ENCODE data around the gene PIP4K2C. TPM values are rescaled to one million over a fixed set of nuclear protein-coding genes. Genes with fewer than 3 reads are reported as not detected.

Gene PIP4K2C
- total RNA-seq (2013; cell fraction: nucleolus; rRNA removed): 11.2 and 12.1 TPM in 2 replicates
- total RNA-seq (2014; rRNA removed) (13.1 and 15.0 TPM in 2 replicates), total RNA-seq (2014; rRNA removed; fragmentation: Illumina TruSeq; extraction: Trizol) (9.5 and 10.6 TPM in 2 replicates), total RNA-seq (2021) (19.0 and 20.9 TPM in 2 replicates), polyA plus RNA-seq (2011; rRNA removed) (19.2 and 23.7 TPM in 2 replicates), polyA plus RNA-seq (2014; fragmentation: Illumina TruSeq; extraction: Trizol) (25.1 and 34.2 TPM in 2 replicates), polyA plus RNA-seq (2014; fragmentation: Nextera tagmentation; extraction: Ambion mirVana) (1 to 10 TPM; 4.8 to 6.0 TPM), polyA plus RNA-seq (2014; rRNA removed) (13.9 and 18.4 TPM in 2 replicates), polyA plus RNA-seq (2016; fragmentation: Nextera tagmentation; extraction: Ambion mirVana) (10 to 100 TPM; 13.3 to 16.5 TPM), polyA minus RNA-seq (2011; rRNA and poly(A)+ RNA removed) (12.5 and 14.3 TPM in 2 replicates), Bru-seq, nascent RNA (percentile 77 among the genes with signal in this experiment), BruChase-seq, experiment 1, labeled RNA remaining after a 6-hour chase (percentile 89 among the genes with signal in this experiment), BruChase-seq, experiment 2, labeled RNA remaining after a 2-hour chase (percentile 89 among the genes with signal in this experiment)
- 10.3 TPM for polyA plus RNA-seq (2011; ENCODE audit: low read depth)
- 13.6 and 16.9 TPM in 2 replicates for polyA plus RNA-seq (2011; cell fraction: cytosol; rRNA removed)
- 28.2 and 29.1 TPM in 2 replicates for polyA plus RNA-seq (2011; cell fraction: nucleus; rRNA removed)
- polyA plus RNA-seq (2012): 11.2 and 13.0 TPM in 2 replicates
- polyA minus RNA-seq (2011; cell fraction: cytosol; rRNA and poly(A)+ RNA removed): 3.8 and 4.3 TPM in 2 replicates
- 4.1 and 5.8 TPM in 2 replicates for polyA minus RNA-seq (2011; cell fraction: nucleus; rRNA and poly(A)+ RNA removed)
- long read RNA-seq, experiment 1, transcript PIP4K2C-201 (10 exons, 2,924 nt): major isoform, 16 of 21 reads
- long read RNA-seq, experiment 1, partial matches to known transcripts: 1 of 21 reads
- long read RNA-seq, experiment 1, other reads (novel, unspliced or antisense): 4 of 21 reads
- long read RNA-seq, experiment 2, transcript PIP4K2C-201 (10 exons, 2,924 nt): major isoform, 24 of 44 reads
- long read RNA-seq, experiment 2, partial matches to known transcripts: 7 of 44 reads
- long read RNA-seq, experiment 2, other reads (novel, unspliced or antisense): 11 of 44 reads

DNA sequence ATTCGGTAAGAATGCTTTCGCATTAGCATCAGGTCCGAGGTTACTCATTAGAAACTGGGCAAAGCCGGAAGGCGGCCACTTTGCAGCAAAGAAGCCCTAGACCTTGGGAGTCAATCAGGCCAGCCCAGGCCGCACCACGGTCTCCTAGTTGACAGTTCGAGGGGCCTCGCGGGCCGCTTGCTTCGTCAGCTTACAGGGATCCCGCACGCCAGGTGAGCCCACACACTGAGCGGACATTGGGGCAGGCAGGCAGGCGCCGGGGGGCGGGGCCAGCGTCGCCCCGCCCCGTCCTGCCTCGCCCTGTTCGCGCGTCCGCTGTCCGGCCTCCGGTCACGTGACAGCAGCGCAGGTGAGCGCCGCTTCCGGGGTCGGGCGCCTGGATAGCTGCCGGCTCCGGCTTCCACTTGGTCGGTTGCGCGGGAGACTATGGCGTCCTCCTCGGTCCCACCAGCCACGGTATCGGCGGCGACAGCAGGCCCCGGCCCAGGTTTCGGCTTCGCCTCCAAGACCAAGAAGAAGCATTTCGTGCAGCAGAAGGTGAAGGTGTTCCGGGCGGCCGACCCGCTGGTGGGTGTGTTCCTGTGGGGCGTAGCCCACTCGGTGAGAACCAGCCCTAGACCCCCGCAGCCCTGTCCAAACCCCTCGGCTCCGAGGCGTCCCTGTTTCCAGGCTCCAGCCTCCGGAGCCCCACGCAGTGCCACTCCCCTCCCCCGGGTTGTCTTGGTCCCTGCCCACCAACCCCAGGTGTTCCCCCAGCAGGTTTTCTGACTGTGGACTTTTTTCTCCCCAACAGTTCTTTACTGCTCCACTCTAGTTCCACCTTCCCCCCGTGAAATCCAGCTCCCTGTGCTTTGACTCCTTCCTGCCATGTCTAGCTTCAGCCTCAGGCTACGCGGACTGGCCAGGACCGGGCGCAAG is at the start of gene PIP4K2C:
TSS of gene PIP4K2C (plus strand) at position 329 of the 918 bp plus-strand sequence. CDS start at position 427, 98 bp downstream.
- ATAC-seq (peak; percentile 99), FAIRE-seq (peak; percentile 86), DNase-seq (ENCODE audit: low read depth, low spot score) (peak; percentile 44)
- WGBS (ENCODE audit: insufficient coverage, insufficient replicate concordance, low lambda C conversion rate, missing lambda C conversion rate): under 1% methylated on average over 67 of the region's 69 CpGs
- Histone ChIP-seq H3K4me2 (ENCODE audit: control insufficient read depth, insufficient read depth) (peak within 1 kb of the TSS; percentile 99), H3K4me1 (ENCODE audit: control insufficient read depth, insufficient read depth, low read length) (peaks cover 4% of the 10 kb centered on the region; the same call in 1 of the 2 replicates), H4K20me1 (ENCODE audit: control insufficient read depth, insufficient read depth) (no peaks in the 10 kb centered on the region), H3K27me3 (replicated peaks in 1 of 2; ENCODE audit: control insufficient read depth in 2 of 2, insufficient read depth in 2 of 2, low read length in 1 of 2) (no peaks in the 10 kb centered on the region), H3K79me2 (ENCODE audit: control insufficient read depth, insufficient read depth, low read length) (peaks cover 7% of the 10 kb centered on the region), H2AFZ (ENCODE audit: control insufficient read depth, low read depth, low read length) (peak within 1 kb of the TSS; percentile 93), H3K27ac (ENCODE audit: control insufficient read depth, insufficient read depth) (peak within 1 kb of the TSS; percentile 51), H3K4me3 (peak within 1 kb of the TSS; percentile 98), H3K9ac (ENCODE audit: control insufficient read depth, insufficient read depth, low read length) (peak within 1 kb of the TSS; percentile 67), H3K36me3 (ENCODE audit: control insufficient read depth in 2 of 2, insufficient read depth in 2 of 2, low read length in 1 of 2) (no peaks in the 10 kb centered on the region), H3K9me3 (replicated peaks; ENCODE audit: control insufficient read depth, insufficient read depth, low read length) (no peaks in the 10 kb centered on the region)
- SMC1A ChIA-PET (ENCODE audit: uncharacterized antibody, unreplicated experiment): interaction anchor here (0.8 to 2.8 kb wide), 5 partner anchors 9 to 30 kb away, joined by 3 to 15 read pairs (median 5); no protein-coding TSS in a partner anchor
- CTCF ChIA-PET: interaction anchor here (0.6 to 5.1 kb wide), 7 partner anchors 8 to 136 kb away, joined by 3 to 52 read pairs (median 5); partner anchors contain the start of genes INHBE and OS9
- RAD21 ChIA-PET (ENCODE audit: unreplicated experiment): interaction anchor here (2.3 kb wide), 1 partner anchor 23 kb away, joined by 8 read pairs; no protein-coding TSS in a partner anchor
- POLR2A ChIA-PET: interaction anchor here (0.9 to 2.0 kb wide), 7 partner anchors 9 to 70 kb away, joined by 3 to 9 read pairs (median 3); partner anchors contain the start of genes ARHGEF25 and DDIT3
- BruUV-seq (replicated peaks): TSS peak; percentile 65
- in situ Hi-C loops (cut with MboI) (no loop called here), intact Hi-C loops (cut with micrococcal nuclease; ENCODE audit: unreplicated experiment) (loop anchor here (5.0 kb wide), 1 partner anchor 101 kb away; the partner anchor contains the start of gene OS9)
- TF ChIP-seq MXI1 (IDR thresholded peaks at IDR 0.05; ENCODE audit: low read depth, low read length) (peak; percentile 53), SRF (IDR thresholded peaks at IDR 0.05; ENCODE audit: low read depth in 2 of 2, low read length in 2 of 2) (no peak), LARP7 (IDR thresholded peaks at IDR 0.05) (peak; percentile 75; the same call in 1 of the 2 replicates), NR2C1 (IDR thresholded peaks at IDR 0.05) (peak; percentile 36; the same call in 1 of the 2 replicates), CEBPB (IDR thresholded peaks at IDR 0.05; ENCODE audit: borderline replicate concordance in 1 of 2, low read depth in 2 of 2, low read length in 2 of 2) (no peak), TCF12 (IDR thresholded peaks at IDR 0.05; ENCODE audit: low read depth, low read length) (0 out of 2 replicates have a peak, but pooled peaks have one; percentile 4), SMAD5 (IDR thresholded peaks at IDR 0.05; ENCODE audit: low read depth) (0 out of 2 replicates have a peak, but pooled peaks have one; percentile 21), TCF3 (IDR thresholded peaks at IDR 0.05; ENCODE audit: borderline replicate concordance, insufficient read depth, low read depth, low read length) (peak; percentile 9; the same call in 1 of the 2 replicates), HCFC1 (IDR thresholded peaks at IDR 0.05; ENCODE audit: low read length) (peak; percentile 37; the same call in 1 of the 2 replicates), POLR2A (IDR thresholded peaks at IDR 0.05; ENCODE audit: low read depth, low read length) (peak; percentile 93), SIN3A (IDR thresholded peaks at IDR 0.05; ENCODE audit: low read depth, low read length) (peak; percentile 93), RUNX3 (IDR thresholded peaks at IDR 0.05; ENCODE audit: low read length) (0 out of 2 replicates have a peak, but pooled peaks have one; percentile 3)
- TF ChIP-seq, protein P1, sequence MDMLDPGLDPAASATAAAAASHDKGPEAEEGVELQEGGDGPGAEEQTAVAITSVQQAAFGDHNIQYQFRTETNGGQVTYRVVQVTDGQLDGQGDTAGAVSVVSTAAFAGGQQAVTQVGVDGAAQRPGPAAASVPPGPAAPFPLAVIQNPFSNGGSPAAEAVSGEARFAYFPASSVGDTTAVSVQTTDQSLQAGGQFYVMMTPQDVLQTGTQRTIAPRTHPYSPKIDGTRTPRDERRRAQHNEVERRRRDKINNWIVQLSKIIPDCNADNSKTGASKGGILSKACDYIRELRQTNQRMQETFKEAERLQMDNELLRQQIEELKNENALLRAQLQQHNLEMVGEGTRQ (IDR thresholded peaks at IDR 0.05; ENCODE audit: borderline replicate concordance, low read depth, low read length): peak; percentile 90
- TF ChIP-seq, protein P2, sequence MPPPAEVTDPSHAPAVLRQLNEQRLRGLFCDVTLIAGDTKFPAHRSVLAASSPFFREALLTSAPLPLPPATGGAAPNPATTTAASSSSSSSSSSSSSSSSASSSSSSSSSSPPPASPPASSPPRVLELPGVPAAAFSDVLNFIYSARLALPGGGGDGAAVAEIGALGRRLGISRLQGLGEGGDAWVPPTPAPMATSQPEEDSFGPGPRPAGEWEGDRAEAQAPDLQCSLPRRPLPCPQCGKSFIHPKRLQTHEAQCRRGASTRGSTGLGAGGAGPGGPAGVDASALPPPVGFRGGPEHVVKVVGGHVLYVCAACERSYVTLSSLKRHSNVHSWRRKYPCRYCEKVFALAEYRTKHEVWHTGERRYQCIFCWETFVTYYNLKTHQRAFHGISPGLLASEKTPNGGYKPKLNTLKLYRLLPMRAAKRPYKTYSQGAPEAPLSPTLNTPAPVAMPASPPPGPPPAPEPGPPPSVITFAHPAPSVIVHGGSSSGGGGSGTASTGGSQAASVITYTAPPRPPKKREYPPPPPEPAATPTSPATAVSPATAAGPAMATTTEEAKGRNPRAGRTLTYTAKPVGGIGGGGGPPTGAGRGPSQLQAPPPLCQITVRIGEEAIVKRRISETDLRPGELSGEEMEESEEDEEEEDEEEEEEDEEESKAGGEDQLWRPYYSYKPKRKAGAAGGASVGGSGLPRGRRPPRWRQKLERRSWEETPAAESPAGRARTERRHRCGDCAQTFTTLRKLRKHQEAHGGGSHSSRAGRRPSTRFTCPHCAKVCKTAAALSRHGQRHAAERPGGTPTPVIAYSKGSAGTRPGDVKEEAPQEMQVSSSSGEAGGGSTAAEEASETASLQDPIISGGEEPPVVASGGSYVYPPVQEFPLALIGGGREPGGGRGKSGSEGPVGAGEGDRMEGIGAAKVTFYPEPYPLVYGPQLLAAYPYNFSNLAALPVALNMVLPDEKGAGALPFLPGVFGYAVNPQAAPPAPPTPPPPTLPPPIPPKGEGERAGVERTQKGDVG (CRISPR knock-in tag; IDR thresholded peaks at IDR 0.05): peak; percentile 87; the same call in 1 of the 2 replicates
